GM18870 (cell line): ENCODE measurements around the gene MAPK8.

Experiments used
- ATAC-seq: cut with Tn5 transposase; IDR thresholded peaks from one replicate; pipeline ENCODE4 v1.9.1; 2021; ENCODE audit warnings: moderate library complexity; ENCODE audit not compliant: unreplicated experiment

The MAPK8 gene

GRCh38 chr10:48472501-48473069 lies 166.1 kb downstream of the MAPK8 start:
- no peak for ATAC-seq

- no peak for ATAC-seq
Observed at GRCh38 chr10:48473704-48474103, 167.2 kb downstream of the MAPK8 start.

- ATAC-seq = no peak
Observed at GRCh38 chr10:48474765-48475365, 168.4 kb downstream of the MAPK8 start.

- ATAC-seq = no peak
Observed at GRCh38 chr10:48475943-48476278, 169.4 kb downstream of the MAPK8 start.

GRCh38 chr10:48476279-48476982 lies 170.0 kb downstream of the MAPK8 start:
- no peak for ATAC-seq

- ATAC-seq = no peak
Observed at GRCh38 chr10:48477141-48477540, 170.7 kb downstream of the MAPK8 start.

GRCh38 chr10:48477616-48478015 lies 171.1 kb downstream of the MAPK8 start:
- ATAC-seq = no peak

- ATAC-seq = no peak
Observed at GRCh38 chr10:48478469-48478868, 172.0 kb downstream of the MAPK8 start.

- ATAC-seq = no peak
Observed at GRCh38 chr10:48478980-48479811, 172.7 kb downstream of the MAPK8 start.

- ATAC-seq = no peak
Observed at GRCh38 chr10:48480397-48481374, 174.2 kb downstream of the MAPK8 start.

- ATAC-seq = no peak
Observed at GRCh38 chr10:48481385-48481784, 174.9 kb downstream of the MAPK8 start.

GRCh38 chr10:48482207-48482606 lies 175.7 kb downstream of the MAPK8 start:
- ATAC-seq = no peak

GRCh38 chr10:48484911-48485310 lies 178.4 kb downstream of the MAPK8 start:
- ATAC-seq = no peak

- ATAC-seq = no peak
Observed at GRCh38 chr10:48485711-48486110, 179.2 kb downstream of the MAPK8 start.

GRCh38 chr10:48487244-48487643 lies 180.8 kb downstream of the MAPK8 start:
- no peak for ATAC-seq
